ENCODE results near the gene ING3.

- TF ChIP-seq CTCF (IDR thresholded peaks at IDR 0.05; ENCODE audit: low read depth, low read length) (no peak), EZH2phosphoT487 (IDR thresholded peaks at IDR 0.05; ENCODE audit: low read depth) (no peak)
Measured at GRCh38 chr7:120992272-120992964, 41.8 kb downstream of the ING3 start.

All from OCI-LY3 (cell line).